Measurements from ENCODE around the gene CTNND2. TPM values are rescaled to one million over a fixed set of nuclear protein-coding genes. Genes with fewer than 3 reads are reported as not detected.
A peak's percentile ranks its signal among the peaks of the same experiment; 100 is the strongest.

The CTNND2 gene
- total and polyA plus RNA-seq, 4 donors, result 36.5 to 183 (median 97.7) TPM

DNA sequence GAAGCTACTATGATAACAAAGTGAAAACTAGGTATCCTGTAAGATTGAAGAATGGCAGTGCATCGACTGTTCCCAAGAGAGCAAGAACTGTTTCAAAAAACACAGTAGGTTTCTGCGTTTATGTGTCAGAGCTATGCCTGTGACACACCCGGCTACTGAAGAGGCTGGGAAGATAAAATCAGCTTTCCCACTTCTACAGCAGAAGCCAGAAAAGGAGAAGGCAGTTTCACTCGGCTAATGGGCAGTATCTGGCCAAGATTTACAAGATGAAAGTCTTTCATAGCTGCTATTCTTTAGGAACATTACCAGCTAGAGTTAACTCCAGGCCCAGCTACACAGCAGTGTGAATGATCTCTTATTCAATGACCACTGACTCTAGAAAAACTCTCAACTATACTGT is 195.2 kb downstream of the CTNND2 start:
- WGBS (ENCODE audit: insufficient coverage), result 37% methylated on average over 2 of the region's 4 CpGs
- DNase-seq (ENCODE audit: low read depth in 4 of 6, low spot score in 6 of 6), result peak in 1 of 6 donors; percentile 22
- H3K9me3 ChIP-seq (ENCODE audit: control insufficient read depth, insufficient read depth, low read length), result no peaks in the 10 kb centered on the region
- no peaks in the 10 kb centered on the region for H3K36me3 ChIP-seq (ENCODE audit: control insufficient read depth, insufficient read depth, low read length)
- no peak overlapping the region for H3K27ac ChIP-seq (ENCODE audit: low read depth, low read length)
- H3K4me1 ChIP-seq (ENCODE audit: control insufficient read depth, insufficient read depth, low read length), result peaks cover 4% of the 10 kb centered on the region
- no peaks in the 10 kb centered on the region for H3K27me3 ChIP-seq (ENCODE audit: control insufficient read depth, insufficient read depth, low read length)
- no peak overlapping the region for H3K4me3 ChIP-seq (ENCODE audit: low read depth, low read length)

DNA sequence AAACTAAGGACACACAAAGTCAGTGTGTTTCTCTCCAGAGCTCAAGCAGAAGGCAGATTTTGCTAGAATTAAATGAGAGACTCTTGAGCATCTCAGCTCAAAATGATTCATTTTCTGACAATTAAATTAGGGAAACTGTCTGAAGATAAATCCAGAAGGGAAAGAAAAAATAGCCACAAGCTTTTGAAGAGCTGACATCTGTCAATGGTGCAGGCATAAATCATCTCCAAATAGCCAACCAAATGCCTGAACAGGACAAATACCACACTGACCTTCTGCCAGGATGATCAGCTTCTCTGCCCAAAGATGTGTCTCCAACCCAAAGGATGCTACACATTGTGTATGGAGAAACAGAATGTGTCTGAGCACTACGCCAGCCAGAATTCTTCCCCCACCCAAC is 199.3 kb downstream of the CTNND2 start:
- Histone ChIP-seq H3K4me3 (ENCODE audit: low read depth, low read length) (no peak overlapping the region), H3K4me1 (ENCODE audit: control insufficient read depth, insufficient read depth, low read length) (no peaks in the 10 kb centered on the region), H3K27me3 (ENCODE audit: control insufficient read depth, insufficient read depth, low read length) (no peaks in the 10 kb centered on the region), H3K36me3 (ENCODE audit: control insufficient read depth, insufficient read depth, low read length) (no peaks in the 10 kb centered on the region), H3K9me3 (ENCODE audit: control insufficient read depth, insufficient read depth, low read length) (no peaks in the 10 kb centered on the region), H3K27ac (ENCODE audit: low read depth, low read length) (no peak overlapping the region)
- DNase-seq (ENCODE audit: low read depth in 4 of 6, low spot score in 6 of 6), result no peak
- no CpG with 5 or more reads among the region's 1 CpG for WGBS (ENCODE audit: insufficient coverage)

GRCh38 chr5:11700391-11700790 is 203.9 kb downstream of the CTNND2 start:
- DNase-seq (ENCODE audit: low read depth in 4 of 6, low spot score in 6 of 6), result no peak
- Histone ChIP-seq H3K27me3 (ENCODE audit: control insufficient read depth, insufficient read depth, low read length) (no peaks in the 10 kb centered on the region), H3K36me3 (ENCODE audit: control insufficient read depth, insufficient read depth, low read length) (no peaks in the 10 kb centered on the region), H3K4me1 (ENCODE audit: control insufficient read depth, insufficient read depth, low read length) (no peaks in the 10 kb centered on the region), H3K27ac (ENCODE audit: low read depth, low read length) (no peak overlapping the region), H3K4me3 (ENCODE audit: low read depth, low read length) (no peak overlapping the region), H3K9me3 (ENCODE audit: control insufficient read depth, insufficient read depth, low read length) (no peaks in the 10 kb centered on the region)
- 50% methylated on average over 2 of the region's 6 CpGs for WGBS (ENCODE audit: insufficient coverage)

GRCh38 chr5:11692636-11693035 is 211.6 kb downstream of the CTNND2 start:
- Histone ChIP-seq H3K36me3 (ENCODE audit: control insufficient read depth, insufficient read depth, low read length) (no peaks in the 10 kb centered on the region), H3K4me3 (ENCODE audit: low read depth, low read length) (no peak overlapping the region), H3K9me3 (ENCODE audit: control insufficient read depth, insufficient read depth, low read length) (no peaks in the 10 kb centered on the region), H3K27me3 (ENCODE audit: control insufficient read depth, insufficient read depth, low read length) (no peaks in the 10 kb centered on the region), H3K27ac (ENCODE audit: low read depth, low read length) (no peak overlapping the region), H3K4me1 (ENCODE audit: control insufficient read depth, insufficient read depth, low read length) (no peaks in the 10 kb centered on the region)
- WGBS (ENCODE audit: insufficient coverage), result 98% methylated on average over 7 of the region's 7 CpGs
- no peak for DNase-seq (ENCODE audit: low read depth in 4 of 6, low spot score in 6 of 6)

DNA sequence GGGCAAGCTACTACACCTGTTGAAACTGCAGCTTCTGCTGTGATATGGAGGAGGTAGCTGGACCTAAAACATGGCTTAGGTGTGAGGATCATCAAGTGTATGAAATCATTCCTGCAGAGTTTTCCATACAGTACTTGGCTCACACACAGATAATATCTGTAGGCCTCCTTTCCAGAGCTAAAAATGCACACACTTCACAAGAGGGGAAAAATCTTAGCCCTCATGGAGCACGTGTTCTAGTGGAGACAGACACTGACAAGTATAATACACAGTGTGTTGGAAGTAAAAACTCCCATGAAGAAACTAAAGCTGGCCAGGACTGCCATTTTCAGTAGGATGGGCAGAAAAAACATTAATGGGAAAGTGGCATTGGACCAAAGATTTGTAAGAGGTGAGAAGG is 216.7 kb downstream of the CTNND2 start:
- Histone ChIP-seq H3K4me1 (ENCODE audit: control insufficient read depth, insufficient read depth, low read length) (no peaks in the 10 kb centered on the region), H3K36me3 (ENCODE audit: control insufficient read depth, insufficient read depth, low read length) (no peaks in the 10 kb centered on the region), H3K27me3 (ENCODE audit: control insufficient read depth, insufficient read depth, low read length) (no peaks in the 10 kb centered on the region), H3K4me3 (ENCODE audit: low read depth, low read length) (no peak overlapping the region), H3K27ac (ENCODE audit: low read depth, low read length) (no peak overlapping the region), H3K9me3 (ENCODE audit: control insufficient read depth, insufficient read depth, low read length) (no peaks in the 10 kb centered on the region)
- DNase-seq (ENCODE audit: low read depth in 4 of 6, low spot score in 6 of 6), result no peak
- WGBS (ENCODE audit: insufficient coverage), result no CpG with 5 or more reads among the region's 1 CpG

DNA sequence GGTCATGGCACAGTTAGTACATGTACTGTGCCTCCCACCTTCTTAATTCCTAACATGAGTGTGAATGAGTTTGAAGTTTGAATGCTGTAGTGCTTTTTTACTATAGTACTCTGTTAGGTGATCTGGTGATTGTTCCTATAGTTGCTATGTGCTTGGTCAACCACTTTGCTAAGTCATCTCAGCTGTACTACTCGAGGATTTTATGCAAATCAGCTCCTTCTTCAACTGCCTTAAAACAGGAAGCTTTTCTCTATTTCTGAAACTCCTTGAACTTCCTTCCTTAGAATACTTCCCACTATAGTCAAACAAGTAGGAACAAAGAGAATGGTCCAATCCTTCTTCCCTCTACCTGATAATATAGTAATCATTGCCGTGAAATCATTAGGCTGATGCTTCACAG is 219.6 kb downstream of the CTNND2 start:
- DNase-seq (ENCODE audit: low read depth in 4 of 6, low spot score in 6 of 6), result no peak
- Histone ChIP-seq H3K27ac (ENCODE audit: low read depth, low read length) (no peak overlapping the region), H3K36me3 (ENCODE audit: control insufficient read depth, insufficient read depth, low read length) (no peaks in the 10 kb centered on the region), H3K4me1 (ENCODE audit: control insufficient read depth, insufficient read depth, low read length) (no peaks in the 10 kb centered on the region), H3K9me3 (ENCODE audit: control insufficient read depth, insufficient read depth, low read length) (no peaks in the 10 kb centered on the region), H3K4me3 (ENCODE audit: low read depth, low read length) (no peak overlapping the region), H3K27me3 (ENCODE audit: control insufficient read depth, insufficient read depth, low read length) (no peaks in the 10 kb centered on the region)
- no CpG with 5 or more reads among the region's 2 CpGs for WGBS (ENCODE audit: insufficient coverage)

- no CpG with 5 or more reads among the region's 2 CpGs for WGBS (ENCODE audit: insufficient coverage)
- H3K9me3 ChIP-seq (ENCODE audit: control insufficient read depth, insufficient read depth, low read length), result no peaks in the 10 kb centered on the region
- peak in 1 of 6 donors; percentile 59 for DNase-seq (ENCODE audit: low read depth in 4 of 6, low spot score in 6 of 6)
- no peak overlapping the region for H3K27ac ChIP-seq (ENCODE audit: low read depth, low read length)
- H3K4me3 ChIP-seq (ENCODE audit: low read depth, low read length), result no peak overlapping the region
- H3K36me3 ChIP-seq (ENCODE audit: control insufficient read depth, insufficient read depth, low read length), result no peaks in the 10 kb centered on the region
- no peaks in the 10 kb centered on the region for H3K27me3 ChIP-seq (ENCODE audit: control insufficient read depth, insufficient read depth, low read length)
- no peaks in the 10 kb centered on the region for H3K4me1 ChIP-seq (ENCODE audit: control insufficient read depth, insufficient read depth, low read length)
Observed at GRCh38 chr5:11683666-11684065, 220.6 kb downstream of the CTNND2 start.

- no peaks in the 10 kb centered on the region for H3K27me3 ChIP-seq (ENCODE audit: control insufficient read depth, insufficient read depth, low read length)
- H3K27ac ChIP-seq (ENCODE audit: low read depth, low read length), result no peak overlapping the region
- WGBS (ENCODE audit: insufficient coverage), result 58% methylated on average over 1 of the region's 4 CpGs
- no peaks in the 10 kb centered on the region for H3K36me3 ChIP-seq (ENCODE audit: control insufficient read depth, insufficient read depth, low read length)
- H3K4me1 ChIP-seq (ENCODE audit: control insufficient read depth, insufficient read depth, low read length), result no peaks in the 10 kb centered on the region
- DNase-seq (ENCODE audit: low read depth in 4 of 6, low spot score in 6 of 6), result no peak
- no peaks in the 10 kb centered on the region for H3K9me3 ChIP-seq (ENCODE audit: control insufficient read depth, insufficient read depth, low read length)
- H3K4me3 ChIP-seq (ENCODE audit: low read depth, low read length), result no peak overlapping the region
Observed at GRCh38 chr5:11681796-11682195, 222.4 kb downstream of the CTNND2 start.

GRCh38 chr5:11679676-11680075 is 224.6 kb downstream of the CTNND2 start:
- Histone ChIP-seq H3K9me3 (ENCODE audit: control insufficient read depth, insufficient read depth, low read length) (no peaks in the 10 kb centered on the region), H3K36me3 (ENCODE audit: control insufficient read depth, insufficient read depth, low read length) (no peaks in the 10 kb centered on the region), H3K4me1 (ENCODE audit: control insufficient read depth, insufficient read depth, low read length) (no peaks in the 10 kb centered on the region), H3K27ac (ENCODE audit: low read depth, low read length) (no peak overlapping the region), H3K4me3 (ENCODE audit: low read depth, low read length) (no peak overlapping the region), H3K27me3 (ENCODE audit: control insufficient read depth, insufficient read depth, low read length) (no peaks in the 10 kb centered on the region)
- no peak for DNase-seq (ENCODE audit: low read depth in 4 of 6, low spot score in 6 of 6)
- 30% methylated on average over 1 of the region's 5 CpGs for WGBS (ENCODE audit: insufficient coverage)

- Histone ChIP-seq H3K36me3 (ENCODE audit: control insufficient read depth, insufficient read depth, low read length) (no peaks in the 10 kb centered on the region), H3K27me3 (ENCODE audit: control insufficient read depth, insufficient read depth, low read length) (no peaks in the 10 kb centered on the region), H3K27ac (ENCODE audit: low read depth, low read length) (no peak overlapping the region), H3K9me3 (ENCODE audit: control insufficient read depth, insufficient read depth, low read length) (no peaks in the 10 kb centered on the region), H3K4me1 (ENCODE audit: control insufficient read depth, insufficient read depth, low read length) (no peaks in the 10 kb centered on the region), H3K4me3 (ENCODE audit: low read depth, low read length) (no peak overlapping the region)
- no CpG with 5 or more reads among the region's 2 CpGs for WGBS (ENCODE audit: insufficient coverage)
- peak in 1 of 6 donors; percentile 40 for DNase-seq (ENCODE audit: low read depth in 4 of 6, low spot score in 6 of 6)
Observed at GRCh38 chr5:11675184-11675583, 229.1 kb downstream of the CTNND2 start.
